Ovary (tissue), 9 donors: ENCODE data around the gene GHITM. TPM values are rescaled to one million over a fixed set of nuclear protein-coding genes. Genes with fewer than 3 reads are reported as not detected.

Experiments
- DNase-seq, 5 donors: peaks; one replicate each; pipeline ENCODE4 v3.0.0-alpha.2; 2019 to 2020
- H3K27ac ChIP-seq, 2 donors: fragments of 200-600 bp; one replicate each; pipeline versions ENCODE4 v1.5.1 to v1.8.0; 2019 to 2022
- H3K27me3 ChIP-seq: fragments of 200-600 bp; one replicate; pipeline ENCODE4 v1.8.0; 2022
- H3K36me3 ChIP-seq: fragments of 200-600 bp; sonication (generic); one replicate; pipeline ENCODE4 v1.5.1; 2019
- H3K4me1 ChIP-seq: one replicate; pipeline ENCODE4 v1.8.1; 2013; ENCODE audit warnings: mild to moderate bottlenecking, moderate library complexity; ENCODE audit not compliant: insufficient read depth
- H3K4me3 ChIP-seq: fragments of 200-600 bp; sonication (generic); one replicate; pipeline ENCODE4 v1.5.1; 2017
- H3K9me3 ChIP-seq, 2 donors: fragments of 200-600 bp in 1 of 2; sonication (generic) in 1 of 2; one replicate each; pipeline versions ENCODE4 v1.5.1 to v1.8.1; 2013 to 2019; ENCODE audit warnings: mild to moderate bottlenecking in 1 of 2, moderate library complexity in 1 of 2
- CTCF ChIP-seq, 3 donors: fragments of 450-650 bp in 2 of 3; fragments of 200-600 bp in 1 of 3; IDR thresholded peaks; one replicate each; pipeline versions ENCODE4 v1.5.1 to v1.8.0; 2016 to 2022; ENCODE audit warnings: antibody characterized with exemption in 3 of 3, mild to moderate bottlenecking in 1 of 3
- EP300 ChIP-seq: sonication (generic); formaldehyde crosslinking; IDR thresholded peaks from one replicate; pipeline ENCODE4 v1.6.1; 2017; ENCODE audit warnings: antibody characterized with exemption
- POLR2A ChIP-seq: fragments of 450-650 bp; IDR thresholded peaks from one replicate; pipeline ENCODE4 v1.6.1; 2017; ENCODE audit warnings: antibody characterized with exemption, mild to moderate bottlenecking, moderate library complexity
- WGBS, 3 donors: extraction: QIAGEN DNeasy Blood & Tissue Kit in 1 of 3; methylation state at CpG; one replicate each; pipeline versions ENCODE4 v1.1.5 to v1.1.7; 2013 to 2017; 5-methylcytosine and 5-hydroxymethylcytosine counted together
- intact Hi-C, 4 donors: fragments of 100-400 bp; cut with DNase I; formaldehyde crosslinking; loops; one replicate each; pipeline versions ENCODE4 v1.11.0 to v1.15.1; 2022 to 2023
- polyA plus RNA-seq, 2 donors: library from polyadenylated mRNA; stranded (reverse); fragments of 200-250 nt in 1 of 2; fragments of 350-450 nt in 1 of 2; fragmentation: Illumina TruSeq in 1 of 2; extraction: RNeasy Lipid Tissue Mini Kit (QIAGEN cat#74804) in 1 of 2; gene quantifications; one replicate each; pipeline ENCODE4 v1.2.3, GENCODE V29; 2013 to 2014
- total RNA-seq, 7 donors: library from RNA; depleted of rRNA in 2 of 7; stranded (reverse); fragments of >200 nt in 2 of 7; fragmentation: NEBNext Ultra II Directional in 3 of 7; extraction: Animal tissue kit (Norgen Biotek cat#: 25700) in 3 of 7; gene quantifications; one replicate each; pipeline versions ENCODE4 v1.1.0 to v1.2.4, GENCODE V29; 2016 to 2023
- donor health status: DM: no; HTN: no; CAD: no; lungs with moderate emphysema.
- donor health status: DM: no; HTN: no; CAD: no.
- donor health status: Bipolar disorder and iron deficiency.
- donor health status: DM: yes; HTN: yes; CAD: no.
- donor health status: DM: no; HTN: no; CAD: no.
- donor health status: DM: yes; HTN: yes; CAD: no.

GHITM gene
- total and polyA plus RNA-seq, 9 donors, result 82.5 to 190 (median 100) TPM

- Histone ChIP-seq H3K4me1 (no peaks in the 10 kb centered on the region), H3K36me3 (no peaks in the 10 kb centered on the region), H3K9me3 (no peaks in the 10 kb centered on the region), H3K27me3 (no peaks in the 10 kb centered on the region), H3K27ac (no peak overlapping the region), H3K4me3 (no peak overlapping the region)
- intact Hi-C loops, result no loop called here
- 15 to 22% (median 20%) methylated on average over 9 of the region's 9 CpGs for WGBS, 3 donors
- TF ChIP-seq CTCF (IDR thresholded peaks at IDR 0.05) (no peak), EP300 (no peak), POLR2A (no peak)
- no peak for DNase-seq
Observed at GRCh38 chr10:84159076-84159685, 19.9 kb downstream of the GHITM start.

DNA sequence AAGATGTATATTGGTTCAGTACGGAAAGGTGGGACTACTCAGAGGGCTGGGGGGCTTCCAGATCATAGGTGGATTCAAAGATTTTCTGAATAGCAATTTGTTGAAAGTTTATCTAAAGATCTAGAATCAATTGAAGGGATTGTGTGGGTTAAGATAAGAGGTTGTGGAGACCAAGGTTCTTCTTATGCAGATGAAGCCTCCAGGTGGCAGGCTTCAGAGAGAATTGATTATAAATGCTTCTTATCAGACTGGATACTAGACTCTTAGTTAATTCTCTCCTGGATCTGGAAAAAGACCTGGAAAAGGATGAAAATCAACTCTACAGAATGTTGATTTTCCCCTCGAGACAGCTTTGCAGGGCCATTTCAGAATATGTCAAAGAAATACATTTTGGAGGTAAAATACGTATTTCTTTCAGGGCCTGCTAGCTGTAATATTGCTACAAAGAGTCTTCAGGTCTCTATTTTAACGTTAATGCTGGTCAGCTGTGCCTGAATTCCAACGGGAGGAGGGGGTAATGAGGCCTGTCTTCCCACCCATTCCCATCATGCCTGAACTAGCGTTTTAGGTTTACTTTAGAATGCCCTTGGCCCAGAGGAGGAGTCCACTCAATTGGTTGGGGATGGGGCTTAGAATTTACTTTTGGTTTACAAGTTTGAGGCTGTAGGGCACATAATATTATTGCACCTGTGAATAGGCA lies 21.5 kb downstream of the GHITM start:
- TF ChIP-seq CTCF (IDR thresholded peaks at IDR 0.05), result no peak
- no peaks in the 10 kb centered on the region for H3K36me3 ChIP-seq
- intact Hi-C loops, result no loop called here
- no peaks in the 10 kb centered on the region for H3K27me3 ChIP-seq
- no peaks in the 10 kb centered on the region for H3K4me1 ChIP-seq
- 38 to 45% (median 40%) methylated on average over 6 of the region's 6 CpGs for WGBS, 3 donors
- no peak overlapping the region for H3K27ac ChIP-seq
- no peaks in the 10 kb centered on the region for H3K9me3 ChIP-seq
- no peak for DNase-seq
- no peak overlapping the region for H3K4me3 ChIP-seq

DNA sequence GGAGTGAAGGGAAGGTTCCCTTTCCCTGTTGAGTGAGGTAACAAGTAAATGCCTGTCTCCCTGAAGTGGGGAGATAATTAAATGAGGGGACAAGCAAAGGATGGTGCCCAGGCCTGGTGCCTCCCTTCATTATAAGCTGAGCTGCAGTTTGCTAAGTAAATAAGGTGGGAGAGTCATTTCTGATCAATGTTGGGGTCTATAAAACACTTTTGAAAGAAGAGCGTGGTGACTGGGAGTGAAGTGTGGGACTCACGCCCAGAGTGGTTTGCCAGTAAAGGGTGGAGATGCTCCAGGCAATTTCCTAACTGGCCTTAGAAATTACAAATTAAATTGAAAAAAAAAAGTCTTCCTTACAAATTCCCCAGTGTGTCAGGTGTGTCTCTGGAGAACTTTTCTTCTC lies 24.7 kb downstream of the GHITM start:
- 49 to 61% (median 51%) methylated on average over 2 of the region's 2 CpGs for WGBS, 3 donors
- intact Hi-C loops, result no loop called here
- DNase-seq, result no peak
- H3K27ac ChIP-seq, result no peak overlapping the region
- H3K4me3 ChIP-seq, result no peak overlapping the region
- no peaks in the 10 kb centered on the region for H3K27me3 ChIP-seq
- no peak for TF ChIP-seq POLR2A
- TF ChIP-seq EP300, result no peak
- TF ChIP-seq CTCF (IDR thresholded peaks at IDR 0.05), result no peak
- H3K9me3 ChIP-seq, result no peaks in the 10 kb centered on the region
- H3K4me1 ChIP-seq, result no peaks in the 10 kb centered on the region
- no peaks in the 10 kb centered on the region for H3K36me3 ChIP-seq

GRCh38 chr10:84164442-84164841 lies 25.1 kb downstream of the GHITM start:
- no peaks in the 10 kb centered on the region for H3K36me3 ChIP-seq
- no peak for TF ChIP-seq EP300
- TF ChIP-seq POLR2A, result no peak
- no peak for TF ChIP-seq CTCF (IDR thresholded peaks at IDR 0.05)
- 28 to 41% (median 35%) methylated on average over 2 of the region's 2 CpGs for WGBS, 3 donors

More at GRCh38 chr10:84164442-84164841, 25.1 kb downstream of the GHITM start:
- intact Hi-C loops, result no loop called here
- no peaks in the 10 kb centered on the region for H3K27me3 ChIP-seq
- no peak overlapping the region for H3K4me3 ChIP-seq
- no peak overlapping the region for H3K27ac ChIP-seq
- no peaks in the 10 kb centered on the region for H3K4me1 ChIP-seq
- no peaks in the 10 kb centered on the region for H3K9me3 ChIP-seq
- no peak for DNase-seq
